ENCODE measurements around the gene SLFN13.
A peak's percentile ranks its signal among the peaks of the same experiment; 100 is the strongest.
"Not testable (repeated sequence)": the region's sequence is repeated elsewhere in the genome, so short reads cannot be mapped to it uniquely, and the experiment has no call there.

Gene SLFN13

GRCh38 chr17:35432176-35433074 lies 16.1 kb downstream of the SLFN13 start, which contains the start of gene SLFN12:
Gene SLFN12 (minus strand): TSS chr17:35432500. CDS start chr17:35423028, 9,472 bp downstream.
- DNase-seq: peak; percentile 77

GRCh38 chr17:35429702-35430101 lies 18.9 kb downstream of the SLFN13 start:
- DNase-seq: no peak

- no peak for DNase-seq
Observed at GRCh38 chr17:35428229-35428628, 20.3 kb downstream of the SLFN13 start.

GRCh38 chr17:35423761-35424160 lies 24.8 kb downstream of the SLFN13 start:
- no peak for DNase-seq

GRCh38 chr17:35421069-35421468 lies 27.5 kb downstream of the SLFN13 start:
- not testable (repeated sequence) for DNase-seq

GRCh38 chr17:35416659-35417058 lies 31.9 kb downstream of the SLFN13 start:
- DNase-seq: no peak

GRCh38 chr17:35414707-35415106 lies 33.9 kb downstream of the SLFN13 start:
- DNase-seq: not testable (repeated sequence)

- no peak for DNase-seq
Observed at GRCh38 chr17:35414247-35414646, 34.3 kb downstream of the SLFN13 start.

GRCh38 chr17:35407531-35407930 lies 41.0 kb downstream of the SLFN13 start:
- DNase-seq: no peak

- no peak for DNase-seq
Observed at GRCh38 chr17:35406568-35406967, 42.0 kb downstream of the SLFN13 start.

- peak; percentile 8 for DNase-seq
Observed at GRCh38 chr17:35404360-35404759, 44.2 kb downstream of the SLFN13 start.

GRCh38 chr17:35393783-35394182 lies 54.8 kb downstream of the SLFN13 start:
- DNase-seq: not testable (repeated sequence)

- no peak for DNase-seq
Observed at GRCh38 chr17:35390663-35391062, 57.9 kb downstream of the SLFN13 start.

- DNase-seq: no peak
Observed at GRCh38 chr17:35390156-35390555, 58.4 kb downstream of the SLFN13 start.

GRCh38 chr17:35387496-35387895 lies 61.1 kb downstream of the SLFN13 start:
- no peak for DNase-seq

Data from activated CD4-positive, alpha-beta T cell treated with anti-CD3 and anti-CD28 coated beads, Interleukin-2, Interleukin-6, amounts not matched to agents 100 ng/mL and 50 ng/mL, durations not matched to agents 16 hours and 8 hours (primary cell).